WTC11 (cell line): ENCODE measurements around the gene PPIG.

Source experiments
- ATF3 ChIP-seq: sonication (generic); formaldehyde crosslinking; conservative IDR thresholded peaks from 2 replicates; pipeline ENCODE4 v1.8.1; 2022; ENCODE audit warnings: mild to moderate bottlenecking, missing genetic modification reagents
- CBFB ChIP-seq: sonication (generic); formaldehyde crosslinking; IDR thresholded peaks from 2 replicates; pipeline ENCODE4 v1.8.1; 2022; ENCODE audit warnings: mild to moderate bottlenecking, low read depth, missing genetic modification reagents
- CTCF ChIP-seq: fragments of 200-600 bp; IDR thresholded peaks from 2 replicates; pipeline ENCODE4 v1.8.0; 2022; ENCODE audit warnings: antibody characterized with exemption
- KAT7 ChIP-seq: sonication (generic); formaldehyde crosslinking; IDR thresholded peaks from 2 replicates; pipeline ENCODE4 v1.8.1; 2023; ENCODE audit warnings: missing genetic modification reagents, mild to moderate bottlenecking, borderline replicate concordance
- NR1H2 ChIP-seq: sonication (generic); formaldehyde crosslinking; IDR thresholded peaks from 2 replicates; pipeline ENCODE4 v1.9.0; 2021; ENCODE audit warnings: mild to moderate bottlenecking, moderate library complexity, missing genetic modification reagents
- PRDM15 ChIP-seq: sonication (generic); formaldehyde crosslinking; IDR thresholded peaks from 2 replicates; pipeline ENCODE4 v1.8.0; 2022; ENCODE audit warnings: missing genetic modification reagents
- TCF7 ChIP-seq: sonication (generic); formaldehyde crosslinking; IDR thresholded peaks from 2 replicates; pipeline ENCODE4 v1.8.0; 2022; ENCODE audit warnings: mild to moderate bottlenecking, low read depth, missing genetic modification reagents, moderate library complexity
- TEAD4 ChIP-seq: sonication (generic); formaldehyde crosslinking; IDR thresholded peaks from 2 replicates; pipeline ENCODE4 v1.8.0; 2022; ENCODE audit warnings: mild to moderate bottlenecking, missing genetic modification reagents
- ZNF232 ChIP-seq: sonication (generic); formaldehyde crosslinking; IDR thresholded peaks from 2 replicates; pipeline ENCODE4 v1.8.0; 2022; ENCODE audit warnings: mild to moderate bottlenecking, missing genetic modification reagents

- TF ChIP-seq CTCF: no peak
- TF ChIP-seq TCF7 (CRISPR knock-in tag): no peak
- no peak for TF ChIP-seq PRDM15 (CRISPR knock-in tag)
- TF ChIP-seq NR1H2 (CRISPR knock-in tag): no peak
- no peak for TF ChIP-seq ZNF232 (CRISPR knock-in tag)
- TF ChIP-seq KAT7: no peak
- no peak for TF ChIP-seq ATF3
- TF ChIP-seq CBFB (CRISPR knock-in tag): no peak
- TF ChIP-seq TEAD4: no peak
Observed at GRCh38 chr2:169542433-169542832, 41.7 kb upstream of the PPIG start.
